Measurements from ENCODE around the gene ATP2B2. TPM values are rescaled to one million over a fixed set of nuclear protein-coding genes. Genes with fewer than 3 reads are reported as not detected.

Gene ATP2B2
- total RNA-seq, 1 donor from 2014 or later: not detected

GRCh38 chr3:10487988-10488633, 17.3 kb downstream of the ATP2B2 start:
- H3K27me3 ChIP-seq (ENCODE audit: control insufficient read depth, insufficient read depth, low read length): peaks cover 1% of the 10 kb centered on the region
- H3K4me3 ChIP-seq (ENCODE audit: low read depth, low read length): no peak overlapping the region
- DNase-seq (ENCODE audit: low read depth): no peak
- no peak for TF ChIP-seq CTCF (IDR thresholded peaks at IDR 0.05; ENCODE audit: insufficient read depth, low read length, poor library complexity, severe bottlenecking)
- no peaks in the 10 kb centered on the region for H3K36me3 ChIP-seq (ENCODE audit: control insufficient read depth, insufficient read depth, low read length)

DNA sequence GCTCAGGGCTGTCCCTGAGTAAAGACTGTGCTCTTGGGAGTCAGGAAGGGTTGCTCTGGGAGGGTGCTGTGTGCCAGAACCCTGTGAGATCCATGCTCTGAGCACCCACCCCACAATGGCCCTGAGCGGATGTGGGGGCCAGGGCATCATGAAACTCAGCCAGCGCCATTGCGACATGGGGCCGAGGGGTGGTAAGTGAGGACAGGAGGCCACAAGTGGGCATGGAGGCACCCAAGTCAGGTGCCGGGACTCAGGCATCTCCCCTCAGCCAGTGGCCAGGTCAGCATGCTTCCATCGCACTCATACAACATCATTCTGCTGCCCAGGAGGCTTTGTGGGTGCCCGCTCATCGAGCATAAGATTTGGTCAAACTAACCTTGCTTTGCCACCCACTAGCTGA, 19.6 kb downstream of the ATP2B2 start:
- H3K36me3 ChIP-seq (ENCODE audit: control insufficient read depth, insufficient read depth, low read length): no peaks in the 10 kb centered on the region
- no peak for DNase-seq (ENCODE audit: low read depth)
- H3K27me3 ChIP-seq (ENCODE audit: control insufficient read depth, insufficient read depth, low read length): no peaks in the 10 kb centered on the region
- no peak overlapping the region for H3K4me3 ChIP-seq (ENCODE audit: low read depth, low read length)
- TF ChIP-seq CTCF (IDR thresholded peaks at IDR 0.05; ENCODE audit: insufficient read depth, low read length, poor library complexity, severe bottlenecking): no peak

- no peaks in the 10 kb centered on the region for H3K36me3 ChIP-seq (ENCODE audit: control insufficient read depth, insufficient read depth, low read length)
- no peaks in the 10 kb centered on the region for H3K27me3 ChIP-seq (ENCODE audit: control insufficient read depth, insufficient read depth, low read length)
- no peak for TF ChIP-seq CTCF (IDR thresholded peaks at IDR 0.05; ENCODE audit: insufficient read depth, low read length, poor library complexity, severe bottlenecking)
- no peak overlapping the region for H3K4me3 ChIP-seq (ENCODE audit: low read depth, low read length)
- no peak for DNase-seq (ENCODE audit: low read depth)
Measured at GRCh38 chr3:10485380-10485779, 20.0 kb downstream of the ATP2B2 start.

DNA sequence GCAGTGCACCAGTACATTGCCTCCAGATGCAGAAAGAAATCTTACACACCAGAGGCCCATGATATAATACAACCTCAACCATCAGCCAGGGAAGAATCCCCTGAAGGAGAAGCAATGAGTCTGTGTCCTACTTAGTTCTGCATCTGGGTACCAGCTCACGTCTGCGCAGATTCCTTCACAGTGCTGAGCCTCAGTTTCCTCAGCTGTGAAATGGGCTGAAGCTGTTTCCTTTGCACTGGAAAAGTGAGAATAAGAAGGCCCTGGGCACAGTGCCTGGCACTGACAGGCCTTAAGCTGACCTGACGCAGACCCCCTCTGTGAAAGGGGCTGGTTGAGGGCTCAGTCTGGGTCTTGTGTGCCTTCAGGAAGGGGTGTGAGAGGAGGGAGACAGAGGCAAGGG, 20.7 kb downstream of the ATP2B2 start:
- no peak overlapping the region for H3K4me3 ChIP-seq (ENCODE audit: low read depth, low read length)
- TF ChIP-seq CTCF (IDR thresholded peaks at IDR 0.05; ENCODE audit: insufficient read depth, low read length, poor library complexity, severe bottlenecking): no peak

DNA sequence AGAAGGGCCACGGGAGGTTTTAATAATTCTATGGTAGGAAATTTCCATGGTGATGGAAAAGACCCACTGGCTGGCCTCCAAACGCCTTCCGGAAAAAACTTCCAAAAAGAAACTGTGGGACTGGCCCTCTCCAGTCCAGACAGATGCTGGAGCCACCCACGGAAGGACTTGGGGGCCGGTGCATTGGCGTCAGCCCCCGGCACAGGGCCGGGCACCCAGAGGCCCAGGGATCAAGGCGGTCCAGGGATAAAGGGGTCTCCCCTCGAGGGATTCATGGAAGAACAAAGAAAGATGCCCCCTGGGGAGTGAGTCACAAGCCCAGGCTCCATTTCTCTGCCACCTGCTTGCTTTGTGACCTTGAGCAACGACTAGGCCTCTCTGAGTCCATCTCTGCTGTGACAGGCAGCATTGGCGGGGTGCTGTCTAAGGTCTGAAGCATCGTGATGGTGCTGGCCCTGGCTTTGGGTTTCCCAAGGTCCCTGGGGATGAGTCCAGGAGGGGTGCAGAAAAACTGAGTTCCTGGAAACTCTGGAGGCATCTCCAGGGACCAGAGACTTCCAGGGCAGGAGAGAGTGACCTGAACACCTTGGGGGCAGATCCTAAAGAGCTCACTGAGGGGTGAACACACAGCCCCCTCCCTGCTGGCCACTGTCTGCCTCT, 21.6 kb downstream of the ATP2B2 start:
- no peak for TF ChIP-seq CTCF (IDR thresholded peaks at IDR 0.05; ENCODE audit: insufficient read depth, low read length, poor library complexity, severe bottlenecking)
- H3K27me3 ChIP-seq (ENCODE audit: control insufficient read depth, insufficient read depth, low read length): no peaks in the 10 kb centered on the region
- H3K4me3 ChIP-seq (ENCODE audit: low read depth, low read length): no peak overlapping the region
- no peaks in the 10 kb centered on the region for H3K36me3 ChIP-seq (ENCODE audit: control insufficient read depth, insufficient read depth, low read length)
- no peak for DNase-seq (ENCODE audit: low read depth)

More for the DNA sequence above, 20.7 kb downstream of the ATP2B2 start:
- no peak for DNase-seq (ENCODE audit: low read depth)
- Histone ChIP-seq H3K27me3 (ENCODE audit: control insufficient read depth, insufficient read depth, low read length) (no peaks in the 10 kb centered on the region), H3K36me3 (ENCODE audit: control insufficient read depth, insufficient read depth, low read length) (no peaks in the 10 kb centered on the region)

DNA sequence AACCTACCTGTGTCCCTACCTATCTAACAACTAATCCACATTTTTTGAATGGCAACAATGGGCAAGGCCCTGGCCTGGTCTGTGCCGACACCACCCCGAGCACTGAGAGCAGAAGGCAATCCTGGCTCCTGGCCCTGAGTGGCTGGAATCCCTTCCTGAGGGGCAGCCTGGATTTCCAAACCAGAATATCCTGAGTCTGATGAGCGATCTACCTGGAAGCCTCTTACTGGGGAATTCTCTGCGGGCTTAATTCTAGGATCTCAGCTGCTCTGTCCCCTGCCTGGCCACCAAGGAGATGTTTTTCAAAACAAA, 22.1 kb downstream of the ATP2B2 start:
- no peaks in the 10 kb centered on the region for H3K36me3 ChIP-seq (ENCODE audit: control insufficient read depth, insufficient read depth, low read length)
- TF ChIP-seq CTCF (IDR thresholded peaks at IDR 0.05; ENCODE audit: insufficient read depth, low read length, poor library complexity, severe bottlenecking): no peak
- no peaks in the 10 kb centered on the region for H3K27me3 ChIP-seq (ENCODE audit: control insufficient read depth, insufficient read depth, low read length)
- no peak for DNase-seq (ENCODE audit: low read depth)
- H3K4me3 ChIP-seq (ENCODE audit: low read depth, low read length): no peak overlapping the region
